ENCODE results near the gene PHYHD1. TPM values are rescaled to one million over a fixed set of nuclear protein-coding genes. Genes with fewer than 3 reads are reported as not detected.

Gene PHYHD1
- total RNA-seq, 2 donors from 2014 or later = 0.54 to 0.64 TPM

DNA sequence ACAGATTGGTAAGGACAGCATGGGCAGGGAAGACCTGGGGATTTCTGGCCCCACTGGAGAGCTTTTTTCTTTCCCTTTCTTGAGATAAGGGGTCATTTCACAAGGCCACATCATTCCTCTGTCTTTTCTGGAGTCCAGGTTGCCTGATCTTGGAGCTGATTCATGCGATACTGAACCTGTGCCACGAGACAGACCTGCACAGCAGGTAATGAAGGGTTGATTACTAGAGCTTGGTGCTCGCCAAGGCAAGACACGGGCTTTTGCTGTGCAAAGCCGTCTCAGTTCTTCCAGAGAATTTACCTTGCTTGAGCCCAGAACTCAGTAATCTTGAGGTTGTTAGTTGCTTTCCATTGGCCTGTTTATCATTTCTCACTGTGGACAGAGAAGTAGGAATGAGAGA lies 65.9 kb downstream of the PHYHD1 start:
- ATAC-seq = no peak
- H3K27ac Mint-ChIP-seq = no peak overlapping the region
- no peak for DNase-seq (ENCODE audit: low spot score in 2 of 2)
- H3K9me3 Mint-ChIP-seq = no peaks in the 10 kb centered on the region
- H3K36me3 Mint-ChIP-seq = peaks cover 14 to 22% of the 10 kb centered on the region in 2 donors

DNA sequence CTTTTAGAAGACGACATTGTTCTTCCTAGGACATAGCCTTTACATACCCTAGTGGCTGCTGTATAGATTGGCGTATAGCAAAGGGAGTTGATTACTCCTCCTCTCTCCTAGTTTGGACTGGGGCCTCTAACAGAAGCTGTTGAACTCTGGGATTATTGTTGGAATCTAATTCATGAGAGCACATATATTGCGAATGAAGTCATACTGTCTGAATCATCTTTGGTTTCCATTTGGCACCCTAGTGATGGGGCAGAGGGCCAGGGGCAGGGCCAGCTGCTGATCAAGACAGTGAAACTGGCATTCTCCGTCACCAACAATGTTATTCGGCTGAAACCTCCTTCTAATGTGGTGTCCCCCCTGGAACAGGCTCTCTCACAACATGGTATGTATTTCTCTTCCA lies 67.0 kb downstream of the PHYHD1 start:
- Mint-ChIP-seq H3K9me3 (no peaks in the 10 kb centered on the region), H3K36me3 (peaks cover 8 to 17% of the 10 kb centered on the region in 2 donors)

More for the DNA sequence above, 67.0 kb downstream of the PHYHD1 start:
- DNase-seq (ENCODE audit: low spot score in 2 of 2) (no peak), ATAC-seq (no peak)
- H3K27ac Mint-ChIP-seq = peak overlapping the region in 1 of 2 donors; percentile 70

Other genes starting within 250 kb of the PHYHD1 start
- gene SET, start 231.8 kb upstream of the PHYHD1 start, total RNA-seq = 100 to 1,000 TPM; 499 to 548 TPM
- gene PKN3, start 218.5 kb upstream of the PHYHD1 start, total RNA-seq = 10 to 100 TPM; 10.7 to 14.0 TPM
- gene ZDHHC12, start 196.9 kb upstream of the PHYHD1 start, total RNA-seq = 10 to 100 TPM; 56.2 to 59.9 TPM
- 10 to 100 TPM; 17.3 to 24.9 TPM for gene ZER1, start 149.1 kb upstream of the PHYHD1 start, total RNA-seq
- gene TBC1D13, start 133.7 kb upstream of the PHYHD1 start, total RNA-seq = 10 to 100 TPM; 15.6 to 22.7 TPM
- 10 to 100 TPM in 1 of 2 donors, 1 to 10 TPM in 1; 8.2 to 16.0 TPM for gene ENDOG, start 102.5 kb upstream of the PHYHD1 start, total RNA-seq
- gene SPOUT1, start 91.2 kb upstream of the PHYHD1 start, total RNA-seq = 10 to 100 TPM; 63.8 to 64.9 TPM
- 10 to 100 TPM; 19.9 to 49.0 TPM for gene KYAT1, start 39.0 kb upstream of the PHYHD1 start, total RNA-seq
- gene LRRC8A, start 38.8 kb upstream of the PHYHD1 start, total RNA-seq = 10 to 100 TPM; 16.3 to 20.9 TPM
- gene DOLK, start 26.6 kb downstream of the PHYHD1 start, total RNA-seq = 1 to 10 TPM; 5.1 to 5.6 TPM
- 100 to 1,000 TPM; 110 to 123 TPM for gene NUP188, start 26.7 kb downstream of the PHYHD1 start, total RNA-seq
- 10 to 100 TPM; 44.1 to 59.9 TPM for gene SH3GLB2, start 107.3 kb downstream of the PHYHD1 start, total RNA-seq
- 10 to 100 TPM; 30.4 to 79.3 TPM for gene MIGA2, start 115.6 kb downstream of the PHYHD1 start, total RNA-seq
- gene DOLPP1, start 160.1 kb downstream of the PHYHD1 start, total RNA-seq = 10 to 100 TPM; 11.6 to 36.1 TPM
- 10 to 100 TPM; 14.7 to 35.6 TPM for gene CRAT, start 189.8 kb downstream of the PHYHD1 start, total RNA-seq
- 100 to 1,000 TPM in 1 of 2 donors, 10 to 100 TPM in 1; 93.1 to 109 TPM for gene PTPA, start 190.4 kb downstream of the PHYHD1 start, total RNA-seq

Measured in activated naive CD4-positive, alpha-beta T cell treated with anti-CD3 and anti-CD28 coated beads, Interleukin-2, amount 50 U/mL, for 72 hours (primary cell).